ENCODE results near the gene ANAPC13.

DNA sequence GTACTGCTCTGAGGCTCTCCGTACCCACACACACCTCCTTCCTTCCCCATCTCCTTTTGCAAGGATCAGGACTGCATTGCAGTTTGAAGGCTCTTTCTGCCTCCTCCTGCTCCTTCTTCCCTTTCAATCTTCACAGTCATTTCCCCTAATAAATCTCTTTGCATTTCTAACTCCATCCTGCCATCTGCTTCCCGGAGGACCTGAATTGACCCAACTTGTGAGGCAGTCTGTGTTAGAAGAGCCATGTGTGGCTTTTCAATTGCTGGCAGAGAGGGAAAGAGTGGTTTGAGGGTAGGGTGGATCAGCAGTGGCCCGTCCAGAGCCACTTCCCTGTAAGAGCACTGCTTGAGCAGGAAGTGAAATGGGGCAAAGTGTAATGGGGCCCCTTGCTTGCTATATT is 35.8 kb downstream of the ANAPC13 start:
- TF ChIP-seq TARDBP (CRISPR knock-in tag; IDR thresholded peaks at IDR 0.05) = no peak
- TF ChIP-seq POLR2AphosphoS5 (IDR thresholded peaks at IDR 0.05; ENCODE audit: low read depth, low read length) = no peak
- no peak for TF ChIP-seq ZMYM3 (CRISPR knock-in tag; IDR thresholded peaks at IDR 0.05)
- TF ChIP-seq, protein P1, sequence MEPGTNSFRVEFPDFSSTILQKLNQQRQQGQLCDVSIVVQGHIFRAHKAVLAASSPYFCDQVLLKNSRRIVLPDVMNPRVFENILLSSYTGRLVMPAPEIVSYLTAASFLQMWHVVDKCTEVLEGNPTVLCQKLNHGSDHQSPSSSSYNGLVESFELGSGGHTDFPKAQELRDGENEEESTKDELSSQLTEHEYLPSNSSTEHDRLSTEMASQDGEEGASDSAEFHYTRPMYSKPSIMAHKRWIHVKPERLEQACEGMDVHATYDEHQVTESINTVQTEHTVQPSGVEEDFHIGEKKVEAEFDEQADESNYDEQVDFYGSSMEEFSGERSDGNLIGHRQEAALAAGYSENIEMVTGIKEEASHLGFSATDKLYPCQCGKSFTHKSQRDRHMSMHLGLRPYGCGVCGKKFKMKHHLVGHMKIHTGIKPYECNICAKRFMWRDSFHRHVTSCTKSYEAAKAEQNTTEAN (CRISPR knock-in tag; conservative IDR thresholded peaks at IDR 0.05) = no peak
- no peak for TF ChIP-seq MAFK (conservative IDR thresholded peaks at IDR 0.05 in 1 of 2, IDR thresholded peaks at IDR 0.05 in 1 of 2; ENCODE audit: low read length in 2 of 2)

Measured in HepG2 (cell line).